C1 segment of cervical spinal cord (tissue), 14 donors: ENCODE results near the gene TNFRSF25.

ENCODE experiments used
- DNase-seq, 14 donors: peaks; one replicate each; lab custom pipeline; 2025; lab: John Stamatoyannopoulos, UW

Gene TNFRSF25

GRCh38 chr1:6488602-6489382 lies 22.8 kb upstream of the TNFRSF25 start:
- peak in 1 of 14 donors; percentile 13 for DNase-seq

GRCh38 chr1:6487804-6488484 lies 22.0 kb upstream of the TNFRSF25 start:
- no peak for DNase-seq

- DNase-seq, result peak in 11 of 14 donors; percentile 8 to 70 (median 54)
Observed at GRCh38 chr1:6486433-6487011, 20.5 kb upstream of the TNFRSF25 start.

GRCh38 chr1:6485168-6486101 lies 19.5 kb upstream of the TNFRSF25 start:
- DNase-seq, result peak in 1 of 14 donors; percentile 22

- no peak for DNase-seq
Observed at GRCh38 chr1:6484826-6485167, 18.8 kb upstream of the TNFRSF25 start.

- DNase-seq, result no peak
Observed at GRCh38 chr1:6483761-6484117, 17.8 kb upstream of the TNFRSF25 start.

GRCh38 chr1:6483017-6483760 lies 17.2 kb upstream of the TNFRSF25 start:
- peak in 2 of 14 donors; percentile 38 to 98 for DNase-seq

- DNase-seq, result no peak
Observed at GRCh38 chr1:6481820-6482219, 15.8 kb upstream of the TNFRSF25 start.

- DNase-seq, result no peak
Observed at GRCh38 chr1:6477039-6477820, 11.3 kb upstream of the TNFRSF25 start.

GRCh38 chr1:6476483-6476882 lies 10.5 kb upstream of the TNFRSF25 start:
- DNase-seq, result no peak

- DNase-seq, result peak in 6 of 14 donors; percentile 8 to 29 (median 18)
Observed at GRCh38 chr1:6475381-6476133, 9.6 kb upstream of the TNFRSF25 start.

GRCh38 chr1:6474815-6475282 lies 8.9 kb upstream of the TNFRSF25 start:
- no peak for DNase-seq

GRCh38 chr1:6473974-6474814 lies 8.2 kb upstream of the TNFRSF25 start:
- no peak for DNase-seq

GRCh38 chr1:6473156-6473555 lies 7.2 kb upstream of the TNFRSF25 start:
- DNase-seq, result no peak

GRCh38 chr1:6472391-6472790 lies 6.4 kb upstream of the TNFRSF25 start:
- no peak for DNase-seq

GRCh38 chr1:6471970-6472368 lies 6.0 kb upstream of the TNFRSF25 start:
- DNase-seq, result no peak

- no peak for DNase-seq
Observed at GRCh38 chr1:6471086-6471969, 5.4 kb upstream of the TNFRSF25 start.
